Panc1 (cell line): ENCODE data around the gene OTOP3.

ENCODE experiments used
- CTCF ChIP-seq: fragments of 450-650 bp; IDR thresholded peaks from 2 replicates; pipeline ENCODE4 v1.5.1; 2017; ENCODE audit warnings: mild to moderate bottlenecking
- POLR2AphosphoS5 ChIP-seq: IDR thresholded peaks from 2 replicates; pipeline ENCODE4 v1.6.1; 2012; ENCODE audit warnings: mild to moderate bottlenecking, low read depth, low read length, moderate library complexity
- SIN3A ChIP-seq: IDR thresholded peaks from 2 replicates; pipeline ENCODE4 v1.6.1; 2012; ENCODE audit warnings: low read depth, mild to moderate bottlenecking, low read length, moderate library complexity, borderline replicate concordance; ENCODE audit not compliant: insufficient read depth
- TCF7L2 ChIP-seq: IDR thresholded peaks from 2 replicates; pipeline ENCODE4 v1.6.1; 2011; ENCODE audit warnings: mild to moderate bottlenecking, low read depth, low read length, inconsistent platforms
- TF ChIP-seq, protein P1 (sequence below), 2 experiments: IDR thresholded peaks; 2 replicates each; pipeline ENCODE4 v1.6.1; 2011 to 2012; ENCODE audit warnings: low read depth in 2 of 2, control low read depth in 1 of 2, low read length in 1 of 2, mild to moderate bottlenecking in 1 of 2, moderate library complexity in 1 of 2; ENCODE audit not compliant: insufficient read depth in 1 of 2

GRCh38 chr17:74924250-74924948 lies 11.3 kb upstream of the OTOP3 start, which contains the start of gene OTOP2:
- no peak for TF ChIP-seq POLR2AphosphoS5
- no peak for TF ChIP-seq CTCF
- TF ChIP-seq SIN3A = no peak
- TF ChIP-seq TCF7L2 = no peak
- TF ChIP-seq, protein P1, sequence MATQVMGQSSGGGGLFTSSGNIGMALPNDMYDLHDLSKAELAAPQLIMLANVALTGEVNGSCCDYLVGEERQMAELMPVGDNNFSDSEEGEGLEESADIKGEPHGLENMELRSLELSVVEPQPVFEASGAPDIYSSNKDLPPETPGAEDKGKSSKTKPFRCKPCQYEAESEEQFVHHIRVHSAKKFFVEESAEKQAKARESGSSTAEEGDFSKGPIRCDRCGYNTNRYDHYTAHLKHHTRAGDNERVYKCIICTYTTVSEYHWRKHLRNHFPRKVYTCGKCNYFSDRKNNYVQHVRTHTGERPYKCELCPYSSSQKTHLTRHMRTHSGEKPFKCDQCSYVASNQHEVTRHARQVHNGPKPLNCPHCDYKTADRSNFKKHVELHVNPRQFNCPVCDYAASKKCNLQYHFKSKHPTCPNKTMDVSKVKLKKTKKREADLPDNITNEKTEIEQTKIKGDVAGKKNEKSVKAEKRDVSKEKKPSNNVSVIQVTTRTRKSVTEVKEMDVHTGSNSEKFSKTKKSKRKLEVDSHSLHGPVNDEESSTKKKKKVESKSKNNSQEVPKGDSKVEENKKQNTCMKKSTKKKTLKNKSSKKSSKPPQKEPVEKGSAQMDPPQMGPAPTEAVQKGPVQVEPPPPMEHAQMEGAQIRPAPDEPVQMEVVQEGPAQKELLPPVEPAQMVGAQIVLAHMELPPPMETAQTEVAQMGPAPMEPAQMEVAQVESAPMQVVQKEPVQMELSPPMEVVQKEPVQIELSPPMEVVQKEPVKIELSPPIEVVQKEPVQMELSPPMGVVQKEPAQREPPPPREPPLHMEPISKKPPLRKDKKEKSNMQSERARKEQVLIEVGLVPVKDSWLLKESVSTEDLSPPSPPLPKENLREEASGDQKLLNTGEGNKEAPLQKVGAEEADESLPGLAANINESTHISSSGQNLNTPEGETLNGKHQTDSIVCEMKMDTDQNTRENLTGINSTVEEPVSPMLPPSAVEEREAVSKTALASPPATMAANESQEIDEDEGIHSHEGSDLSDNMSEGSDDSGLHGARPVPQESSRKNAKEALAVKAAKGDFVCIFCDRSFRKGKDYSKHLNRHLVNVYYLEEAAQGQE (IDR thresholded peaks at IDR 0.05; ENCODE audit: insufficient read depth in 1 of 2, low read depth in 2 of 2, low read length in 1 of 2) = no peak
